SK-N-SH treated with all-trans-retinoic acid at 6 μM for 48 hours (cell line): ENCODE results near the gene SEC24C.
A peak's percentile ranks its signal among the peaks of the same experiment; 100 is the strongest.

ENCODE experiments used
- ARNTL ChIP-seq: fragments of 450-650 bp; formaldehyde crosslinking; IDR thresholded peaks from 2 replicates; pipeline ENCODE4 v1.5.0; 2020; ENCODE audit warnings: low read depth, mild to moderate bottlenecking, moderate library complexity, borderline replicate concordance
- ISL1 ChIP-seq: fragments of 250-450 bp; sonication (Bioruptor Pico); IDR thresholded peaks from 2 replicates; pipeline ENCODE4 v2.1.2; 2022; ENCODE audit warnings: mild to moderate bottlenecking, moderate library complexity
- PATZ1 ChIP-seq: fragments of 250-450 bp; sonication (Bioruptor Pico); IDR thresholded peaks from 2 replicates; pipeline ENCODE4 v1.8.0; 2020; ENCODE audit warnings: mild to moderate bottlenecking, moderate library complexity, borderline replicate concordance
- ZNF70 ChIP-seq: fragments of 450-650 bp; formaldehyde crosslinking; IDR thresholded peaks from 2 replicates; pipeline ENCODE4 v1.5.0; 2020; ENCODE audit warnings: mild to moderate bottlenecking, moderate library complexity

DNA sequence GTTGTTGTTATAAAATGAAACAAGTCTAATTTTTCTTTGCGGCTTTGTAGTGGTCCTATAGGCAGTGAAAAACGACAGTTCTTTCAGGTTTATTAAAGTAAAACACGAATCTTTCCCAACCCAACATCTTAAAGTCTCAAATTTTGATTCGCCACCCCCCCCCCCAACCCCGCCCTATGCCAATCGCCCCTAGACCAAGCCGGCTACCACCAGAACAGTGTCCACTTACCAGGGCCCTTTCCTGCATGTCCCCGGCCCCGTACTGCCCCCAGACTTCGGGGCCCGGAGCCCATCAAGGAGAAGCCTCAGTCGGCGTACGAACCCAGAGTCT, 37.3 kb downstream of the SEC24C start:
- TF ChIP-seq ISL1 (CRISPR knock-in tag): no peak
- no peak for TF ChIP-seq ARNTL (CRISPR knock-in tag)
- TF ChIP-seq ZNF70 (CRISPR knock-in tag): no peak
- 0 out of 2 replicates have a peak, but pooled peaks have one; percentile 11 for TF ChIP-seq PATZ1 (CRISPR knock-in tag)
